ENCODE data around the gene VANGL2.

The VANGL2 gene

DNA sequence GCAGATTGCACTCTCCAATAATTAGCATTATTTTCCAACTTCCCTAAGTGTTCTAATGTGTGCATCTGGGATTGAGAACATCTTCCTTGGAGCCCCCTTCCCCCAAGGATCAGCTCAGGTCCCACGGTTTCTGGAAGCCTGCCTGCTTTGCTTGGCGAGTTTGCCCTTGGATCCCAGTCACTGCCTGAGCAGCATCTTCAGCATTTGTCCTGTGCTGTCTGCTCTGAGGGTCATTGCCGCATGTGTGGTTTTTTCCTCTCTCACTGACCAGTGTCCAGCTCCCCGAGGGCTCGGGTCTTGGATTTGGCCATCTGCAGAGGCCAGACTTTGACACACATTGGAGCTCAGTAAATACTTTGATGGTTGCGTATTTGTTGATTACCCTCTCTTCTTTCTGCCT, 18.1 kb downstream of the VANGL2 start:
- WGBS, 2 donors (ENCODE audit: extremely low coverage in 2 of 2, insufficient read length in 2 of 2, insufficient replicate concordance in 1 of 2): no CpG with 5 or more reads among the region's 6 CpGs
- H2AK5ac ChIP-seq (ENCODE audit: low read depth, low read length): no peak overlapping the region
- no peaks in the 10 kb centered on the region for H3K27me3 ChIP-seq (ENCODE audit: control insufficient read depth in 3 of 3, insufficient read depth in 3 of 3, low read depth in 1 of 3, low read length in 3 of 3)
- H2BK15ac ChIP-seq (ENCODE audit: low read length): no peak overlapping the region
- DNase-seq (ENCODE audit: low spot score): no peak
- H3K27ac ChIP-seq (replicated peaks; ENCODE audit: low read length): no peak overlapping the region
- H3K9me3 ChIP-seq (replicated peaks in 1 of 2; ENCODE audit: control insufficient read depth in 2 of 2, insufficient read depth in 1 of 2, low read depth in 1 of 2, low read length in 2 of 2): no peaks in the 10 kb centered on the region
- no peak overlapping the region for H3K9ac ChIP-seq (ENCODE audit: low read depth, low read length, poor library complexity)
- no peak overlapping the region for H3K4me2 ChIP-seq (ENCODE audit: insufficient read depth, low read length, poor library complexity, severe bottlenecking)
- peaks cover 58 to 99% of the 10 kb centered on the region in 2 donors for H3K36me3 ChIP-seq (replicated peaks in 1 of 2; ENCODE audit: control insufficient read depth in 2 of 2, insufficient read depth in 2 of 2, low read length in 2 of 2)
- no peak overlapping the region for H2AFZ ChIP-seq (ENCODE audit: low read length)
- H2BK12ac ChIP-seq (ENCODE audit: low read length): no peak overlapping the region
- H4K91ac ChIP-seq (ENCODE audit: low read depth, low read length, poor library complexity): no peak overlapping the region
- no peak overlapping the region for H3K18ac ChIP-seq (ENCODE audit: low read length)
- H3K23ac ChIP-seq (ENCODE audit: low read depth, low read length, poor library complexity): no peak overlapping the region
- H4K8ac ChIP-seq (ENCODE audit: low read depth, low read length): no peak overlapping the region
- peaks cover 22% of the 10 kb centered on the region for H3K79me1 ChIP-seq (ENCODE audit: low read depth, low read length)
- peaks cover 6 to 8% of the 10 kb centered on the region in 2 donors for H3K4me1 ChIP-seq (ENCODE audit: control insufficient read depth in 2 of 2, insufficient read depth in 1 of 2, low read depth in 1 of 2, low read length in 2 of 2)
- no peak overlapping the region for H2BK5ac ChIP-seq (ENCODE audit: low read length)
- no peak overlapping the region for H2BK120ac ChIP-seq (ENCODE audit: low read depth, low read length)
- no peak overlapping the region for H3K14ac ChIP-seq (ENCODE audit: low read length)
- no peak overlapping the region for H3K4me3 ChIP-seq (ENCODE audit: low read length in 2 of 2)
- no peak overlapping the region for H3K4ac ChIP-seq (ENCODE audit: low read length)

DNA sequence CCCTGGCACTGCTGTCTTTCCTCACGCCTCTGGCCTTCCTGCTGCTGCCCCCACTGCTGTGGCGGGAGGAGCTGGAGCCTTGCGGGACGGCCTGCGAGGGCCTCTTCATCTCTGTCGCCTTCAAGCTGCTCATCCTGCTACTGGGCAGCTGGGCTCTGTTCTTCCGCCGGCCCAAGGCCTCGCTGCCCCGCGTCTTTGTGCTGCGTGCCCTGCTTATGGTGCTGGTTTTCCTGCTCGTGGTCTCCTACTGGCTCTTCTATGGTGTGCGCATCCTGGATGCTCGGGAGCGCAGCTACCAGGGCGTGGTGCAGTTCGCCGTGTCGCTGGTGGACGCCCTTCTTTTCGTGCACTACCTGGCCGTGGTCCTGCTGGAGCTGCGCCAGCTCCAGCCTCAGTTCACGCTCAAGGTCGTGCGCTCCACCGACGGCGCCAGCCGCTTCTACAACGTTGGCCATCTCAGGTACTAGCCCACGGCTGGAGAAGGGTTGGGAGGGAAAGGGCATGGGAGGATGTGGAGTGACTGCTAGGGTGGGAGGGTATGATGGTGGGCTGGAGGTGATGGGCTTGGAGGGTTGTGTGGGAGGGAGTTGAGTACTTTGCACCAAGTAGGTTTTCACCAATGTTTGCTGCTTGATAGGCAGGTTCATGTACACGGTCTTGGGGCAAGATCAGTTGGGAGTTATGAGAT, 18.9 kb downstream of the VANGL2 start:
- Histone ChIP-seq H2BK15ac (ENCODE audit: low read length) (no peak overlapping the region), H2AK5ac (ENCODE audit: low read depth, low read length) (no peak overlapping the region), H3K18ac (ENCODE audit: low read length) (no peak overlapping the region), H3K23ac (ENCODE audit: low read depth, low read length, poor library complexity) (peak overlapping the region; percentile 35), H3K36me3 (replicated peaks in 1 of 2; ENCODE audit: control insufficient read depth in 2 of 2, insufficient read depth in 2 of 2, low read length in 2 of 2) (peaks cover 65 to 100% of the 10 kb centered on the region in 2 donors), H4K8ac (ENCODE audit: low read depth, low read length) (no peak overlapping the region), H3K27ac (replicated peaks; ENCODE audit: low read length) (no peak overlapping the region), H2BK120ac (ENCODE audit: low read depth, low read length) (no peak overlapping the region), H3K14ac (ENCODE audit: low read length) (no peak overlapping the region), H2AFZ (ENCODE audit: low read length) (no peak overlapping the region), H2BK5ac (ENCODE audit: low read length) (no peak overlapping the region), H3K4me2 (ENCODE audit: insufficient read depth, low read length, poor library complexity, severe bottlenecking) (no peak overlapping the region), H3K79me1 (ENCODE audit: low read depth, low read length) (peaks cover 22% of the 10 kb centered on the region), H2BK12ac (ENCODE audit: low read length) (no peak overlapping the region), H3K4ac (ENCODE audit: low read length) (no peak overlapping the region), H3K9me3 (replicated peaks in 1 of 2; ENCODE audit: control insufficient read depth in 2 of 2, insufficient read depth in 1 of 2, low read depth in 1 of 2, low read length in 2 of 2) (no peaks in the 10 kb centered on the region), H4K91ac (ENCODE audit: low read depth, low read length, poor library complexity) (no peak overlapping the region), H3K27me3 (ENCODE audit: control insufficient read depth in 3 of 3, insufficient read depth in 3 of 3, low read depth in 1 of 3, low read length in 3 of 3) (no peaks in the 10 kb centered on the region), H3K4me1 (ENCODE audit: control insufficient read depth in 2 of 2, insufficient read depth in 1 of 2, low read depth in 1 of 2, low read length in 2 of 2) (peaks cover 2 to 5% of the 10 kb centered on the region in 2 donors), H3K4me3 (ENCODE audit: low read length in 2 of 2) (peak overlapping the region in 1 of 2 donors; percentile 33), H3K9ac (ENCODE audit: low read depth, low read length, poor library complexity) (no peak overlapping the region)
- no peak for DNase-seq (ENCODE audit: low spot score)
- no CpG with 5 or more reads among the region's 34 CpGs for WGBS, 2 donors (ENCODE audit: extremely low coverage in 2 of 2, insufficient read length in 2 of 2, insufficient replicate concordance in 1 of 2)

DNA sequence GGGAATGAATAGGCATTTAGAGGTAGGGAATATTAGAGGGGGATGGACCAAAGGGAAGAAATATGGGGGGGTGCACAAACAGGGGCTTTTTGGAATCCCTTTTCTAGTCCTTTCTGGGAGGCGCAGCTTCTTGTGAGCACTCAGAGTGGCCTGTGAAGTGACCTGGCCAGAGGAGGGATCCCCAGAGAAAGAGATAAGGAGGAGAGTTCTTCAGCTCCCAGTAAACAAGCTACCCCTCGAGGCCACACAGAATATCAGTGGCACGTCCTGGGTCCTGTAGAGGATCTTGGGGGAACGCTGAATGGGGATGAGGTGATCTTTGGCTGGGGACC, 19.4 kb downstream of the VANGL2 start:
- WGBS, 2 donors (ENCODE audit: extremely low coverage in 2 of 2, insufficient read length in 2 of 2, insufficient replicate concordance in 1 of 2): no CpG with 5 or more reads among the region's 4 CpGs

DNA sequence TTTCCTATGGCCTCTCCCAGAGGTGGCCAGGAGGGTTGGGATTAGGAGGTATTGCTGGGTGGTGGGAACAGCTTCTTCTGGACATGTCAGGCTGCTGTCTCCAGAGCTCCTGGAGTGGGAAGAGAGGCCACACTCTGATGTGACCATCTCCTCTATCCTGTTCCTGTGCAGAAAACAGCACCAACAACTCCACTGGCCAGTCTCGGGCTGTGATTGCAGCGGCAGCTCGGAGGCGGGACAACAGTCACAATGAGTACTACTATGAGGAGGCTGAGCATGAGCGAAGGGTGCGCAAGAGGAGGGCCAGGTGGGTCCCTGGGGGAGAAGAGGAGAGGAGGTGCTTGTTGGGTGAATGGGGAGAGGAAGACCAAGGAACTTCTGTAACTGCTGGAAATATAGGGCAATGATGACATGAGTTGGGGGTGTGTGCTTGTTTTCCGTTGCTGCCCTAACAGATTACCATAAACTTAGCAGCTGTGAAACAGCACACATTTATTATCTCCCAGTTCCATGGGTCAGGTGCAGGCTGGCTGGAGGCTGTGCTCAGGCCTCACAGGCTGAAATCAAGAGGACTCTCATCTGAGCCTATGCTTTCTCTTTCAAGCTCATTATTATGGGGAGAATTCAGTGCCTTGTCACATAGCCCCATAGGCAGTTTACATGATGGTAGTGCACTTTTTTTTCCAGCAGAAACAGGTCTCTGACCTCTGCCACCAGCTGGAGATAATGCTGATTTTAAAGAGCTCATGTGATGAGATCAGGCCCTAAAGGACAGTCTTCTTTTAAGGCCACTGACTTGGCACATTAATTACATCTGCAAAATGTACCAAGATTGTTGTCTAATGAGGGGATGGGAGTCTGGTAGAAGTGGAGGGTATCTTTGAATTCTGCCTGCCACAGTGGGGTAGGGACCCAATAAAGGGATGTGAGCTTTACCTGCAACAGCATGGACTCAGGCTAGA, 20.8 kb downstream of the VANGL2 start:
- peaks cover 75 to 99% of the 10 kb centered on the region in 2 donors for H3K36me3 ChIP-seq (replicated peaks in 1 of 2; ENCODE audit: control insufficient read depth in 2 of 2, insufficient read depth in 2 of 2, low read length in 2 of 2)
- DNase-seq (ENCODE audit: low spot score): no peak

More for the DNA sequence above, 19.4 kb downstream of the VANGL2 start:
- Histone ChIP-seq H3K14ac (ENCODE audit: low read length) (no peak overlapping the region), H4K91ac (ENCODE audit: low read depth, low read length, poor library complexity) (no peak overlapping the region), H3K9me3 (replicated peaks in 1 of 2; ENCODE audit: control insufficient read depth in 2 of 2, insufficient read depth in 1 of 2, low read depth in 1 of 2, low read length in 2 of 2) (no peaks in the 10 kb centered on the region), H4K8ac (ENCODE audit: low read depth, low read length) (no peak overlapping the region), H3K23ac (ENCODE audit: low read depth, low read length, poor library complexity) (no peak overlapping the region), H3K79me1 (ENCODE audit: low read depth, low read length) (peaks cover 22% of the 10 kb centered on the region), H3K4me3 (ENCODE audit: low read length in 2 of 2) (no peak overlapping the region), H3K4ac (ENCODE audit: low read length) (no peak overlapping the region), H2BK5ac (ENCODE audit: low read length) (no peak overlapping the region), H3K27me3 (ENCODE audit: control insufficient read depth in 3 of 3, insufficient read depth in 3 of 3, low read depth in 1 of 3, low read length in 3 of 3) (no peaks in the 10 kb centered on the region), H2BK12ac (ENCODE audit: low read length) (no peak overlapping the region), H2BK15ac (ENCODE audit: low read length) (no peak overlapping the region), H3K27ac (replicated peaks; ENCODE audit: low read length) (no peak overlapping the region), H3K9ac (ENCODE audit: low read depth, low read length, poor library complexity) (no peak overlapping the region), H3K4me2 (ENCODE audit: insufficient read depth, low read length, poor library complexity, severe bottlenecking) (no peak overlapping the region), H2AK5ac (ENCODE audit: low read depth, low read length) (no peak overlapping the region), H3K36me3 (replicated peaks in 1 of 2; ENCODE audit: control insufficient read depth in 2 of 2, insufficient read depth in 2 of 2, low read length in 2 of 2) (peaks cover 70 to 100% of the 10 kb centered on the region in 2 donors), H2AFZ (ENCODE audit: low read length) (no peak overlapping the region), H3K18ac (ENCODE audit: low read length) (no peak overlapping the region), H3K4me1 (ENCODE audit: control insufficient read depth in 2 of 2, insufficient read depth in 1 of 2, low read depth in 1 of 2, low read length in 2 of 2) (peaks cover 0 to 3% of the 10 kb centered on the region in 2 donors), H2BK120ac (ENCODE audit: low read depth, low read length) (no peak overlapping the region)
- no peak for DNase-seq (ENCODE audit: low spot score)

More for the DNA sequence above, 20.8 kb downstream of the VANGL2 start:
- H2AK5ac ChIP-seq (ENCODE audit: low read depth, low read length): no peak overlapping the region
- H2AFZ ChIP-seq (ENCODE audit: low read length): no peak overlapping the region
- no peaks in the 10 kb centered on the region for H3K9me3 ChIP-seq (replicated peaks in 1 of 2; ENCODE audit: control insufficient read depth in 2 of 2, insufficient read depth in 1 of 2, low read depth in 1 of 2, low read length in 2 of 2)
- H3K23ac ChIP-seq (ENCODE audit: low read depth, low read length, poor library complexity): no peak overlapping the region
- no peak overlapping the region for H3K4me3 ChIP-seq (ENCODE audit: low read length in 2 of 2)
- H2BK12ac ChIP-seq (ENCODE audit: low read length): no peak overlapping the region
- peaks cover 14% of the 10 kb centered on the region for H3K79me1 ChIP-seq (ENCODE audit: low read depth, low read length)
- H2BK15ac ChIP-seq (ENCODE audit: low read length): no peak overlapping the region
- H3K4me2 ChIP-seq (ENCODE audit: insufficient read depth, low read length, poor library complexity, severe bottlenecking): no peak overlapping the region
- H3K9ac ChIP-seq (ENCODE audit: low read depth, low read length, poor library complexity): no peak overlapping the region
- no peak overlapping the region for H3K27ac ChIP-seq (replicated peaks; ENCODE audit: low read length)
- no peak overlapping the region for H4K8ac ChIP-seq (ENCODE audit: low read depth, low read length)
- no peak overlapping the region for H3K18ac ChIP-seq (ENCODE audit: low read length)
- H2BK5ac ChIP-seq (ENCODE audit: low read length): no peak overlapping the region
- H3K14ac ChIP-seq (ENCODE audit: low read length): no peak overlapping the region
- no peak overlapping the region for H3K4ac ChIP-seq (ENCODE audit: low read length)
- WGBS, 2 donors (ENCODE audit: extremely low coverage in 2 of 2, insufficient read length in 2 of 2, insufficient replicate concordance in 1 of 2): no CpG with 5 or more reads among the region's 7 CpGs
- no peaks in the 10 kb centered on the region for H3K4me1 ChIP-seq (ENCODE audit: control insufficient read depth in 2 of 2, insufficient read depth in 1 of 2, low read depth in 1 of 2, low read length in 2 of 2)
- no peak overlapping the region for H4K91ac ChIP-seq (ENCODE audit: low read depth, low read length, poor library complexity)
- no peak overlapping the region for H2BK120ac ChIP-seq (ENCODE audit: low read depth, low read length)
- H3K27me3 ChIP-seq (ENCODE audit: control insufficient read depth in 3 of 3, insufficient read depth in 3 of 3, low read depth in 1 of 3, low read length in 3 of 3): no peaks in the 10 kb centered on the region
